Testis (tissue), 2 donors: ENCODE measurements around the gene PYY.

Experiments used
- POLR2A ChIP-seq: fragments of 450-650 bp; IDR thresholded peaks from one replicate; pipeline ENCODE4 v1.6.1; 2017; ENCODE audit warnings: antibody characterized with exemption, mild to moderate bottlenecking, moderate library complexity
- TF ChIP-seq, protein P1 (sequence below), 3 experiments: fragments of 450-650 bp in 2 of 3; fragments of 200-600 bp in 1 of 3; sonication (generic) in 1 of 3; IDR thresholded peaks; one replicate each; pipeline ENCODE4 v1.5.1; 2016 to 2019; ENCODE audit warnings: antibody characterized with exemption in 3 of 3, mild to moderate bottlenecking in 2 of 3, moderate library complexity in 1 of 3

DNA sequence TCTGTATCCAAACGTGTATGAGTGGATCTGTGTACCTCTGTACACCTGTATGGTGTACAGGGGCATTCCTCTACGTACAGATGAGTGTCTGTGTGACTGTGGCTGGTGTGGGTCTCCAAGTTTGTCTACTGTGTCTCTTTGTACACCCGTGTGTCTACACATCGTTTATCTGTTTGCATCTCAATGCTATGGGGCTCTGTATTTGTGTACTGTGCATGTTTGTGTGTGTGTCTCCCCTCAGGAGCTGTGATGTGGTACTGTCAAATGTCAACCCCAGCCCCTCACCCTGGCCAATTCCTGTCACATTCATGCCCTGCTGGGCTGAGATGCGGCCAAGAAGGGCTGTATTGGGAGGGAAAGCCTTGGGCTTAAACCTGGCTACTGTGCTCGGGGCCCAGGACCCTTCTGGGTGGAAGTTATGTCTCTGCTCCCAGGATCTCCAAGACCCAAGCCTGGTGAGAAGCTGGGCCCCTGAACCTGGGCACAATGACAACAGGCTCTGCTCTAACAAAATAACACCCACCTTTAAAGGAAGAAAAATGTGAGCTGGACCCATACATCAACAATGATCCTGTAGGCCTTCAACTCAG, 47.2 kb upstream of the PYY start:
- TF ChIP-seq, protein P1, sequence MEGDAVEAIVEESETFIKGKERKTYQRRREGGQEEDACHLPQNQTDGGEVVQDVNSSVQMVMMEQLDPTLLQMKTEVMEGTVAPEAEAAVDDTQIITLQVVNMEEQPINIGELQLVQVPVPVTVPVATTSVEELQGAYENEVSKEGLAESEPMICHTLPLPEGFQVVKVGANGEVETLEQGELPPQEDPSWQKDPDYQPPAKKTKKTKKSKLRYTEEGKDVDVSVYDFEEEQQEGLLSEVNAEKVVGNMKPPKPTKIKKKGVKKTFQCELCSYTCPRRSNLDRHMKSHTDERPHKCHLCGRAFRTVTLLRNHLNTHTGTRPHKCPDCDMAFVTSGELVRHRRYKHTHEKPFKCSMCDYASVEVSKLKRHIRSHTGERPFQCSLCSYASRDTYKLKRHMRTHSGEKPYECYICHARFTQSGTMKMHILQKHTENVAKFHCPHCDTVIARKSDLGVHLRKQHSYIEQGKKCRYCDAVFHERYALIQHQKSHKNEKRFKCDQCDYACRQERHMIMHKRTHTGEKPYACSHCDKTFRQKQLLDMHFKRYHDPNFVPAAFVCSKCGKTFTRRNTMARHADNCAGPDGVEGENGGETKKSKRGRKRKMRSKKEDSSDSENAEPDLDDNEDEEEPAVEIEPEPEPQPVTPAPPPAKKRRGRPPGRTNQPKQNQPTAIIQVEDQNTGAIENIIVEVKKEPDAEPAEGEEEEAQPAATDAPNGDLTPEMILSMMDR (IDR thresholded peaks at IDR 0.05): no peak
- TF ChIP-seq POLR2A: no peak
